AG09309 (cell line): ENCODE results near the gene KCNF1.

Experiments
- DNase-seq: peaks from one replicate; pipeline ENCODE4 v3.0.0-alpha.2; 2010; ENCODE audit warnings: low read depth
- H3K4me3 ChIP-seq: 2 replicates; pipeline ENCODE4 v1.5.1; 2011; ENCODE audit warnings: mild to moderate bottlenecking, low read depth, low read length, moderate library complexity; ENCODE audit not compliant: control insufficient read depth
- TF ChIP-seq, protein P1 (sequence below): IDR thresholded peaks from 2 replicates; pipeline ENCODE4 v1.5.1; 2011; ENCODE audit warnings: mild to moderate bottlenecking, low read depth, low read length, inconsistent platforms; ENCODE audit not compliant: insufficient read depth, control insufficient read depth; ENCODE audit errors: missing control alignments

The KCNF1 gene

DNA sequence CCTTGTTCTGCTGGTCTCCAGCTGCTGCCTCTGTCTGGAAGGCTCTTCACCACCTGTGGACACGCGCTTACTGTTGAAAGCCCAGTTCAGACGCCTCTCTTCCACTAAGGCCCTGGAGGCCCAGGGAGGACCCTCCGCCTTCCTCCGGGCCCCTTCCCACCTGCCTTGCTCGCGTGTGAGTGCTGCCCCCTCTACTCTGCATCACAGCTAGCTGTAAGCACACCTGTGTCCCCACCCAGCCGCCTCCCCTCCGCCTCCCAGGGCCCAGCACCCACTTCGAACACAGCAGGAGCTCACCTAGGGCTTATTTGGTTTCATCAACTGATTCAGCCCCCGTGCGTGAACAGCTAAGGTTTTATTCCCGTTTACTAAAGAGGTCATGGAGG, 49.7 kb downstream of the KCNF1 start:
- no peak overlapping the region for H3K4me3 ChIP-seq
- DNase-seq: no peak
- TF ChIP-seq, protein P1, sequence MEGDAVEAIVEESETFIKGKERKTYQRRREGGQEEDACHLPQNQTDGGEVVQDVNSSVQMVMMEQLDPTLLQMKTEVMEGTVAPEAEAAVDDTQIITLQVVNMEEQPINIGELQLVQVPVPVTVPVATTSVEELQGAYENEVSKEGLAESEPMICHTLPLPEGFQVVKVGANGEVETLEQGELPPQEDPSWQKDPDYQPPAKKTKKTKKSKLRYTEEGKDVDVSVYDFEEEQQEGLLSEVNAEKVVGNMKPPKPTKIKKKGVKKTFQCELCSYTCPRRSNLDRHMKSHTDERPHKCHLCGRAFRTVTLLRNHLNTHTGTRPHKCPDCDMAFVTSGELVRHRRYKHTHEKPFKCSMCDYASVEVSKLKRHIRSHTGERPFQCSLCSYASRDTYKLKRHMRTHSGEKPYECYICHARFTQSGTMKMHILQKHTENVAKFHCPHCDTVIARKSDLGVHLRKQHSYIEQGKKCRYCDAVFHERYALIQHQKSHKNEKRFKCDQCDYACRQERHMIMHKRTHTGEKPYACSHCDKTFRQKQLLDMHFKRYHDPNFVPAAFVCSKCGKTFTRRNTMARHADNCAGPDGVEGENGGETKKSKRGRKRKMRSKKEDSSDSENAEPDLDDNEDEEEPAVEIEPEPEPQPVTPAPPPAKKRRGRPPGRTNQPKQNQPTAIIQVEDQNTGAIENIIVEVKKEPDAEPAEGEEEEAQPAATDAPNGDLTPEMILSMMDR: no peak

DNA sequence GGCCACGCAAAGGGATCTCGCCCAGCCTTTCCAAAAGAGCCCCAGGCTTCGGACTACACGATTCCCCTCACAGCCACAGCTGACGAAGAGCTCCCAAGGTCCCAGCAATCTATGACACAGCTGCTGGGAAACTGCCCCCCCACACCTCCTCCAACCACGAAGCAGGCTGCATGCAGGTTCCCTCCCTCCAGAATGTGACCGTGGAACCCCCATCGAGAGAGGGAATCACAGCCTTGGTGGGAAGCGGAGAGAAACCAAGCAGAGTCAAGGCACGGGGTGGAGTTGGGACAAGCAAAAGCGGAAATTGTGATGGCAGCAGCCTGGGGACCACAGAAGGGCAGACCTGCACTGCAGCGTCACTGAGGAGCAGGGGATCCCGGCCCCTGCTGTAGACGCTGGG, 50.3 kb downstream of the KCNF1 start:
- TF ChIP-seq, protein P1: no peak
- DNase-seq: no peak
- H3K4me3 ChIP-seq: no peak overlapping the region

DNA sequence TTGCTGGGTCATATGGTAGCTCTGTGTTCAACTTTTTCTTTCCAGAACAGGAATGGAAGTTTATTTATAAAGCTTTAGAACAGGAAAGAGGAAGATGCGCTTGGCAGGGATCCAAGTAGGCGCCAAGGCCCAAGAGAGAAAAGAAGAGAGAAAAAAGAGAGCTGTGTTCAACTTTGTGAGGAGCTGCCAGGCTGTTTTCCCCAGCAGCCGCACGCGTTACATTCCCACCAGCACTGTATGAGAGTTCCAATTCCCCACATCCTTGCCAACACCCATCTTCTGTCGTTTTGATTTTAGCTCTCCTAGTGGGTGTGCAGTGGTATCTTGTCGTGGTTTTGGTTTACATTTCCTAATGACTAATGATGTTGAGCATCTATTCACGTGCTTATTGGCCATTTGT, 51.4 kb downstream of the KCNF1 start:
- DNase-seq: no peak
- TF ChIP-seq, protein P1: no peak
- no peak overlapping the region for H3K4me3 ChIP-seq
